RWPE2 (cell line): ENCODE measurements around the gene GIMAP6.

ENCODE experiments used
- ATAC-seq: fragments of 200-7000 bp; cut with Tn5 transposase; 3 replicates; pipeline ENCODE4 v1.9.1; 2021; ENCODE audit warnings: low read depth
- DNase-seq: peaks from one replicate; pipeline ENCODE4 v3.0.0-alpha.2; 2020; ENCODE audit warnings: low spot score
- H3K27ac ChIP-seq: fragments of 450-650 bp; 2 replicates; pipeline ENCODE4 v1.5.1; 2017; ENCODE audit warnings: mild to moderate bottlenecking; ENCODE audit not compliant: poor library complexity, severe bottlenecking
- H3K27me3 ChIP-seq: fragments of 250-450 bp; sonication (Bioruptor Pico); 2 replicates; pipeline ENCODE4 v1.5.1; 2021; ENCODE audit warnings: mild to moderate bottlenecking, moderate library complexity; ENCODE audit not compliant: insufficient read depth, poor library complexity, severe bottlenecking
- H3K36me3 ChIP-seq: fragments of 250-450 bp; sonication (Bioruptor Pico); 2 replicates; pipeline ENCODE4 v1.5.1; 2020; ENCODE audit warnings: low read depth, mild to moderate bottlenecking, moderate library complexity
- H3K4me1 ChIP-seq: fragments of 250-450 bp; sonication (Bioruptor Pico); 2 replicates; pipeline ENCODE4 v1.5.1; 2021; ENCODE audit warnings: mild to moderate bottlenecking, moderate library complexity; ENCODE audit not compliant: insufficient read depth, poor library complexity, severe bottlenecking
- H3K4me3 ChIP-seq: fragments of 250-450 bp; sonication (Bioruptor Pico); 2 replicates; pipeline ENCODE4 v1.5.1; 2021; ENCODE audit warnings: mild to moderate bottlenecking, moderate library complexity; ENCODE audit not compliant: severe bottlenecking
- H3K9me3 ChIP-seq: fragments of 250-450 bp; sonication (Bioruptor Pico); 2 replicates; pipeline ENCODE4 v1.5.1; 2021; ENCODE audit warnings: mild to moderate bottlenecking, moderate library complexity; ENCODE audit not compliant: severe bottlenecking
- CTCF ChIP-seq: fragments of 450-650 bp; IDR thresholded peaks from one replicate; pipeline ENCODE4 v1.5.1; 2017; ENCODE audit warnings: mild to moderate bottlenecking, moderate library complexity; ENCODE audit not compliant: poor library complexity, severe bottlenecking

GIMAP6 gene

GRCh38 chr7:150654692-150655091 lies 22.5 kb upstream of the GIMAP6 start:
- H3K36me3 ChIP-seq: no peaks in the 10 kb centered on the region
- H3K9me3 ChIP-seq: no peaks in the 10 kb centered on the region
- no peak overlapping the region for H3K4me3 ChIP-seq
- H3K4me1 ChIP-seq: no peaks in the 10 kb centered on the region
- ATAC-seq (no peak), DNase-seq (no peak)
- peaks cover 3% of the 10 kb centered on the region for H3K27me3 ChIP-seq
- no peak for TF ChIP-seq CTCF
- no peak overlapping the region for H3K27ac ChIP-seq

GRCh38 chr7:150649080-150649385 lies 16.8 kb upstream of the GIMAP6 start:
- Histone ChIP-seq H3K27me3 (no peaks in the 10 kb centered on the region), H3K4me1 (no peaks in the 10 kb centered on the region), H3K36me3 (no peaks in the 10 kb centered on the region), H3K9me3 (no peaks in the 10 kb centered on the region), H3K4me3 (no peak overlapping the region), H3K27ac (no peak overlapping the region)
- DNase-seq (no peak), ATAC-seq (no peak)
- TF ChIP-seq CTCF: no peak

- no peak for ATAC-seq
- H3K4me1 ChIP-seq: no peaks in the 10 kb centered on the region
- H3K9me3 ChIP-seq: no peaks in the 10 kb centered on the region
- no peak for DNase-seq
- TF ChIP-seq CTCF: no peak
- H3K36me3 ChIP-seq: no peaks in the 10 kb centered on the region
- H3K27ac ChIP-seq: no peak overlapping the region
- H3K4me3 ChIP-seq: no peak overlapping the region
- no peaks in the 10 kb centered on the region for H3K27me3 ChIP-seq
Measured at GRCh38 chr7:150648353-150649079, 16.3 kb upstream of the GIMAP6 start.

GRCh38 chr7:150645259-150646020 lies 13.3 kb upstream of the GIMAP6 start:
- H3K27me3 ChIP-seq: no peaks in the 10 kb centered on the region
- DNase-seq (no peak), ATAC-seq (no peak)
- H3K4me1 ChIP-seq: no peaks in the 10 kb centered on the region
- H3K27ac ChIP-seq: no peak overlapping the region
- no peak overlapping the region for H3K4me3 ChIP-seq
- H3K9me3 ChIP-seq: no peaks in the 10 kb centered on the region
- no peak for TF ChIP-seq CTCF
- H3K36me3 ChIP-seq: no peaks in the 10 kb centered on the region

GRCh38 chr7:150642926-150643325 lies 10.7 kb upstream of the GIMAP6 start:
- ATAC-seq (no peak), DNase-seq (no peak)
- no peak overlapping the region for H3K4me3 ChIP-seq
- H3K36me3 ChIP-seq: no peaks in the 10 kb centered on the region
- no peak overlapping the region for H3K27ac ChIP-seq
- no peaks in the 10 kb centered on the region for H3K27me3 ChIP-seq
- H3K4me1 ChIP-seq: no peaks in the 10 kb centered on the region
- H3K9me3 ChIP-seq: no peaks in the 10 kb centered on the region
- no peak for TF ChIP-seq CTCF
